SU-DHL-6 (cell line): ENCODE results near the gene P2RY12.

Experiments
- H2AFZ ChIP-seq: fragments of 200-600 bp; sonication (generic); 2 replicates; pipeline ENCODE4 v1.6.1; 2014; ENCODE audit warnings: low read depth, mild to moderate bottlenecking, moderate library complexity, mixed read lengths, antibody characterized with exemption, low read length; ENCODE audit not compliant: severe bottlenecking
- H3F3A ChIP-seq: fragments of 200-600 bp; shearing (Covaris generic); 2 replicates; pipeline ENCODE4 v1.6.0; 2016; ENCODE audit warnings: antibody characterized with exemption, mild to moderate bottlenecking; ENCODE audit not compliant: insufficient read depth
- H3K27ac ChIP-seq: fragments of 200-600 bp; sonication (generic); 2 replicates; pipeline ENCODE4 v1.5.1; 2016; ENCODE audit warnings: low read depth, mild to moderate bottlenecking, low read length, moderate library complexity, mixed read lengths
- H3K27me3 ChIP-seq: fragments of 200-600 bp; sonication (generic), shearing (Covaris generic); 2 replicates; pipeline ENCODE4 v1.6.0; 2014; ENCODE audit warnings: mild to moderate bottlenecking, low read length
- H3K36me3 ChIP-seq: fragments of 200-600 bp; sonication (generic); 2 replicates; pipeline ENCODE4 v1.6.1; 2014; ENCODE audit warnings: mild to moderate bottlenecking, low read length, mixed read lengths
- H3K4me2 ChIP-seq: fragments of 300-600, 200-600 bp; shearing (Covaris generic), sonication (generic); 2 replicates; pipeline ENCODE4 v1.6.0; 2014; ENCODE audit warnings: low read length, low read depth, mild to moderate bottlenecking; ENCODE audit not compliant: poor library complexity, severe bottlenecking
- H3K4me3 ChIP-seq: fragments of 200-600 bp; sonication (generic); 2 replicates; pipeline ENCODE4 v1.5.1; 2014; ENCODE audit warnings: antibody characterized with exemption, low read length, mild to moderate bottlenecking, mixed read lengths; ENCODE audit not compliant: insufficient read depth, poor library complexity, severe bottlenecking
- H3K79me2 ChIP-seq: fragments of 200-600 bp; sonication (generic); 2 replicates; pipeline ENCODE4 v1.6.1; 2014; ENCODE audit warnings: mild to moderate bottlenecking, low read length, moderate library complexity; ENCODE audit not compliant: insufficient read depth
- H3K9ac ChIP-seq: fragments of 200-600 bp; sonication (generic); 2 replicates; pipeline ENCODE4 v1.7.0; 2014; ENCODE audit warnings: mild to moderate bottlenecking, low read length
- H3K9me2 ChIP-seq: fragments of 200-600 bp; sonication (generic); replicated peaks from 2 replicates; pipeline ENCODE4 v1.6.1; 2014; ENCODE audit warnings: low read length; ENCODE audit not compliant: insufficient read depth
- H3K9me3 ChIP-seq: fragments of 200-600 bp; sonication (generic); 2 replicates; pipeline ENCODE4 v1.6.1; 2014; ENCODE audit warnings: low read length, mixed read lengths; ENCODE audit not compliant: insufficient read depth
- H4K20me1 ChIP-seq: fragments of 200-600 bp; sonication (generic); 2 replicates; pipeline ENCODE4 v1.6.1; 2014; ENCODE audit warnings: low read depth, mild to moderate bottlenecking, antibody characterized with exemption, low read length, moderate library complexity, mixed read lengths
- CTCF ChIP-seq: fragments of 200-600 bp; sonication (generic); IDR thresholded peaks from one replicate; pipeline ENCODE4 v1.5.1; 2017; ENCODE audit warnings: antibody characterized with exemption, mild to moderate bottlenecking, low read length, moderate library complexity; ENCODE audit not compliant: insufficient read depth, poor library complexity, severe bottlenecking
- EZH2phosphoT487 ChIP-seq: fragments of 200-600 bp; sonication (generic), shearing (Covaris generic); conservative IDR thresholded peaks from 2 replicates; pipeline ENCODE4 v1.6.1; 2018; ENCODE audit warnings: mild to moderate bottlenecking, antibody characterized with exemption, low read length, moderate library complexity, mixed read lengths

P2RY12 gene

GRCh38 chr3:151307583-151308488 is 76.7 kb downstream of the P2RY12 start:
- Histone ChIP-seq H4K20me1 (no peaks in the 10 kb centered on the region), H3K9ac (no peak overlapping the region), H3K4me3 (no peak overlapping the region), H3K4me2 (no peak overlapping the region), H3K9me3 (no peaks in the 10 kb centered on the region), H3K27me3 (no peaks in the 10 kb centered on the region), H3K9me2 (no peaks in the 10 kb centered on the region), H2AFZ (no peak overlapping the region), H3K79me2 (no peaks in the 10 kb centered on the region), H3K27ac (no peak overlapping the region), H3K36me3 (no peaks in the 10 kb centered on the region), H3F3A (no peaks in the 10 kb centered on the region)
- TF ChIP-seq CTCF (no peak), EZH2phosphoT487 (no peak)

GRCh38 chr3:151307131-151307530 is 77.4 kb downstream of the P2RY12 start:
- H3K27me3 ChIP-seq = no peaks in the 10 kb centered on the region
- no peaks in the 10 kb centered on the region for H4K20me1 ChIP-seq
- H3K9me2 ChIP-seq = no peaks in the 10 kb centered on the region
- H3K9ac ChIP-seq = no peak overlapping the region
- no peaks in the 10 kb centered on the region for H3K79me2 ChIP-seq
- H3K4me3 ChIP-seq = no peak overlapping the region
- no peak overlapping the region for H3K4me2 ChIP-seq
- no peak overlapping the region for H3K27ac ChIP-seq
- no peaks in the 10 kb centered on the region for H3F3A ChIP-seq
- H3K36me3 ChIP-seq = no peaks in the 10 kb centered on the region
- no peaks in the 10 kb centered on the region for H3K9me3 ChIP-seq
- no peak overlapping the region for H2AFZ ChIP-seq
- TF ChIP-seq EZH2phosphoT487 (no peak), CTCF (no peak)

DNA sequence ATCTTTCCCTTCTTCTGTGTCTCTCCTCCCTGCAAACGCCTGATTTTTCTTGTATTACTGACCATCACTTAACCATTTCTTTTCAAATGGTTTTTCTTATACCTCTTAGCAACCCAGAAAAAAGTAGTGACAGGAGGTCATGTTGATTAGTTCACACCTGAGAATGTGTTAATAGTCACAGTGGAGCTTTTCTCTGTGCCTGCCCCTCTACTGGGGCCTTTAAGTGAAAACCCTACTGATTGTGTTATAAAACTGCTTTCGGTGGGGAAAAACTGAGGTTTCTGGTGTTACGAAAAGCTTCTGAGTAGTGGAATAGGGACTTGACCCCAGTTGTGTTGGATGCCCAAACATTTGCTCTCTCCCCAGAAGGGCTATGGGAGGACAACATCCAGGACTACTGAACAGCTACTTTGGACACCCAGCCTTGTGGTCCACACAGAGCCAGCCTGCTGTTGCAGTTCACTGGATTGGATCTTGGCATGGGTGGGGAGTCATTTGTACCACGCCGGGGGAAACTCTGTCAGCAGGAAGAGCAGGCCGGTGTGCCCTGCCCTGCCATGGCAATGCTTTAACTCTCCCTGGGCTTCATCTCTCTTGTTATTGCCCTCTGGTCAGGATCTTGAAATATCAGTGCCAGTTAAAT is 78.3 kb downstream of the P2RY12 start:
- Histone ChIP-seq H3K27me3 (no peaks in the 10 kb centered on the region), H3K9ac (no peak overlapping the region), H3F3A (no peaks in the 10 kb centered on the region), H3K27ac (no peak overlapping the region), H4K20me1 (no peaks in the 10 kb centered on the region), H3K4me2 (no peak overlapping the region), H3K79me2 (no peaks in the 10 kb centered on the region), H2AFZ (no peak overlapping the region), H3K36me3 (no peaks in the 10 kb centered on the region), H3K9me2 (no peaks in the 10 kb centered on the region), H3K4me3 (no peak overlapping the region), H3K9me3 (no peaks in the 10 kb centered on the region)
- TF ChIP-seq CTCF (no peak), EZH2phosphoT487 (no peak)
